K562 (cell line): ENCODE data around the gene MBD4. TPM values are rescaled to one million over a fixed set of nuclear protein-coding genes. Genes with fewer than 3 reads are reported as not detected.

Experiments used
- ATAC-seq: fragments of 200-7000 bp; cut with Tn5 transposase; 3 replicates; pipeline ENCODE4 v1.9.1; 2020; ENCODE audit warnings: moderate library complexity
- BruUV-seq: library from RNA; stranded (reverse); fragments of 400-500 nt; replicated peaks from 2 replicates; lab custom pipeline; 2021; lab: Mats Ljungman, UMichigan
- CTCF ChIA-PET: fragments of 300-600 bp; formaldehyde crosslinking; extraction: SDS; loops from one replicate; lab custom pipeline; 2021; ENCODE audit warnings: low intra/inter-chr PET ratio; lab: Yijun Ruan, JAX
- POLR2A ChIA-PET: fragments of 300-600, 350-650 bp; sonication (Branson Sonifier 250); formaldehyde crosslinking; extraction: SDS; loops from one replicate; lab custom pipeline; 2021; ENCODE audit warnings: antibody characterized with exemption, inconsistent platforms; lab: Yijun Ruan, JAX
- DNase-seq, 4 experiments: peaks; one replicate each; pipeline versions ENCODE4 v3.0.0 to v3.0.0-alpha.2; 2011 to 2018; ENCODE audit warnings: low spot score in 3 of 4, mixed read lengths in 3 of 4; ENCODE audit errors: extremely low read depth in 1 of 4
- FAIRE-seq: peaks from 2 replicates; lab custom pipeline; 2011; peaks lifted over from hg19 to GRCh38; lab: Jason Lieb, UNC
- H2AFZ ChIP-seq: 2 replicates; pipeline ENCODE4 v1.6.0; 2011; ENCODE audit warnings: low read depth, low read length, control low read depth, inconsistent platforms
- H3K27ac ChIP-seq: fragments of 200-600 bp; 3 replicates; pipeline ENCODE4 v1.8.0; 2011; ENCODE audit warnings: low read depth, mild to moderate bottlenecking, control low read depth, inconsistent platforms, low read length, moderate library complexity, mixed read lengths; ENCODE audit errors: extremely low read depth
- H3K27me3 ChIP-seq, 2 experiments: fragments of 300-600 bp in 1 of 2; 2 replicates in 1 of 2; 3 replicates in 1 of 2; pipeline versions ENCODE4 v1.6.0 to v1.8.0; 2011; ENCODE audit warnings: inconsistent platforms in 2 of 2, low read length in 2 of 2, mild to moderate bottlenecking in 1 of 2, mixed read lengths in 1 of 2, moderate library complexity in 1 of 2; ENCODE audit not compliant: control insufficient read depth in 2 of 2, insufficient read depth in 2 of 2
- H3K36me3 ChIP-seq: fragments of 300-600 bp; 3 replicates; pipeline ENCODE4 v1.8.0; 2011; ENCODE audit warnings: mild to moderate bottlenecking, low read length, inconsistent platforms; ENCODE audit not compliant: control insufficient read depth, insufficient read depth
- H3K4me1 ChIP-seq, 2 experiments: fragments of 200-600 bp in 1 of 2; replicated peaks in 1 of 2; 2 replicates in 1 of 2; 3 replicates in 1 of 2; pipeline versions ENCODE4 v1.5.1 to v1.8.0; 2011; ENCODE audit warnings: inconsistent platforms in 2 of 2, low read length in 2 of 2, mild to moderate bottlenecking in 1 of 2, mixed read lengths in 1 of 2, moderate library complexity in 1 of 2; ENCODE audit not compliant: control insufficient read depth in 2 of 2, insufficient read depth in 2 of 2
- H3K4me2 ChIP-seq: 2 replicates; pipeline ENCODE4 v1.6.1; 2011; ENCODE audit warnings: low read length, control low read depth, inconsistent platforms, mixed read lengths; ENCODE audit not compliant: insufficient read depth
- H3K4me3 ChIP-seq: fragments of 200-600 bp; sonication (generic), shearing (Covaris generic); 2 replicates; pipeline ENCODE4 v1.5.1; 2016; ENCODE audit warnings: control low read depth, inconsistent platforms
- H3K79me2 ChIP-seq: fragments of 200-600 bp; 3 replicates; pipeline ENCODE4 v1.8.0; 2011; ENCODE audit warnings: low read length, inconsistent platforms; ENCODE audit not compliant: control insufficient read depth, insufficient read depth
- H3K9ac ChIP-seq, 2 experiments: 2 replicates each; pipeline versions ENCODE4 v1.6.0 to v1.6.1; 2011; ENCODE audit warnings: low read depth in 2 of 2, low read length in 2 of 2, control low read depth in 1 of 2, inconsistent platforms in 1 of 2, mild to moderate bottlenecking in 1 of 2, mixed read lengths in 1 of 2; ENCODE audit not compliant: insufficient read depth in 1 of 2
- H3K9me1 ChIP-seq: one replicate; pipeline ENCODE4 v1.6.0; 2011; ENCODE audit warnings: inconsistent platforms, mild to moderate bottlenecking, low read length, moderate library complexity; ENCODE audit not compliant: control insufficient read depth, insufficient read depth
- H3K9me3 ChIP-seq: replicated peaks from 2 replicates; pipeline ENCODE4 v1.5.1; 2011; ENCODE audit warnings: low read depth, low read length, inconsistent platforms; ENCODE audit not compliant: control insufficient read depth, insufficient read depth
- H4K20me1 ChIP-seq: replicated peaks from 2 replicates; pipeline ENCODE4 v1.6.1; 2011; ENCODE audit warnings: low read length, inconsistent platforms, mixed read lengths; ENCODE audit not compliant: control insufficient read depth, insufficient read depth
- ATF7 ChIP-seq: fragments of 450-650 bp; IDR thresholded peaks from 2 replicates; pipeline ENCODE4 v1.7.1; 2014; ENCODE audit warnings: mild to moderate bottlenecking, moderate library complexity
- GTF2F1 ChIP-seq: IDR thresholded peaks from 2 replicates; pipeline ENCODE4 v1.6.1; 2011; ENCODE audit warnings: low read depth, low read length, improper control_type of control experiment
- HMG20A ChIP-seq: fragments of 450-650 bp; formaldehyde crosslinking; conservative IDR thresholded peaks from 2 replicates; pipeline ENCODE4 v1.4.0; 2020; ENCODE audit warnings: mild to moderate bottlenecking, mixed read lengths
- HNRNPL ChIP-seq: fragments of 200-400 bp; formaldehyde crosslinking; IDR thresholded peaks from 2 replicates; pipeline ENCODE4 v1.6.1; 2017; ENCODE audit warnings: low read depth, mild to moderate bottlenecking, low read length
- KLF16 ChIP-seq: IDR thresholded peaks from 2 replicates; pipeline ENCODE4 v1.6.1; 2016; ENCODE audit warnings: antibody characterized with exemption
- LEF1 ChIP-seq: fragments of 450-650 bp; IDR thresholded peaks from 2 replicates; pipeline ENCODE4 v1.6.1; 2016; ENCODE audit warnings: mild to moderate bottlenecking
- NFIC ChIP-seq: fragments of 450-650 bp; IDR thresholded peaks from 2 replicates; pipeline ENCODE4 v1.6.1; 2017; ENCODE audit warnings: mild to moderate bottlenecking, inconsistent platforms
- SNAPC5 ChIP-seq: fragments of 250-450 bp; sonication (Bioruptor Pico); IDR thresholded peaks from 2 replicates; pipeline ENCODE4 v1.8.0; 2021; ENCODE audit warnings: moderate library complexity, mild to moderate bottlenecking, inconsistent platforms
- TCF7 ChIP-seq: sonication (generic); IDR thresholded peaks from 2 replicates; pipeline ENCODE4 v1.6.1; 2016; ENCODE audit warnings: antibody characterized with exemption, borderline replicate concordance
- TRIM25 ChIP-seq: fragments of 450-650 bp; IDR thresholded peaks from 2 replicates; pipeline ENCODE4 v1.7.0; 2016; ENCODE audit warnings: borderline replicate concordance
- ZNF124 ChIP-seq: sonication (generic); formaldehyde crosslinking; IDR thresholded peaks from 2 replicates; pipeline ENCODE4 v1.8.1; 2022; ENCODE audit warnings: missing genetic modification reagents
- ZNF143 ChIP-seq: sonication (generic); formaldehyde crosslinking; IDR thresholded peaks from 2 replicates; pipeline ENCODE4 v1.9.0; 2022; ENCODE audit warnings: mild to moderate bottlenecking, missing genetic modification reagents
- ZNF184 ChIP-seq: sonication (generic); formaldehyde crosslinking; IDR thresholded peaks from 2 replicates; pipeline ENCODE4 v1.5.0; 2020; ENCODE audit warnings: missing genetic modification reagents
- WGBS: fragments of 100-300 bp; shearing (Covaris generic); methylation state at CpG from one replicate; pipeline ENCODE4 v1.1.6; 2016; ENCODE audit warnings: low coverage, mixed read lengths; ENCODE audit not compliant: insufficient coverage; ENCODE audit errors: missing lambda C conversion rate; 5-methylcytosine and 5-hydroxymethylcytosine counted together
- in situ Hi-C: fragments of 300-500 bp; cut with MboI; formaldehyde crosslinking; loops from 4 replicates; pipeline ENCODE4 v1.15.0; 2018; ENCODE audit warnings: inconsistent platforms, mixed read lengths
- intact Hi-C: fragments of 100-400 bp; cut with micrococcal nuclease; formaldehyde crosslinking; loops from 2 replicates; pipeline ENCODE4 v1.14.2; 2022
- polyA plus RNA-seq, 8 experiments: library from polyadenylated mRNA; depleted of rRNA in 4 of 8; stranded (reverse) in 5 of 8; unstranded in 3 of 8; fragments of >200 nt; fragmentation: Nextera tagmentation in 2 of 8; fragmentation: Illumina TruSeq in 1 of 8; extraction: Ambion mirVana in 2 of 8; extraction: Trizol in 1 of 8; gene quantifications; 2 replicates each; pipeline versions ENCODE4 v1.2.1 to v1.2.3, GENCODE V29; 2011 to 2014; ENCODE audit warnings: inconsistent platforms in 1 of 8, missing spikeins in 1 of 8
- total RNA-seq, 7 experiments: library from RNA; depleted of rRNA in 6 of 7; stranded (reverse); fragments of >200 nt in 6 of 7; fragmentation: Illumina TruSeq in 2 of 7; extraction: Trizol in 2 of 7; gene quantifications; 2 replicates each; pipeline versions ENCODE4 v1.2.1 to v1.2.3, GENCODE V29; 2011 to 2021; ENCODE audit warnings: low replicate concordance in 1 of 7
- TF ChIP-seq, protein P1 (sequence below): fragments of 250-450 bp; sonication (Bioruptor Pico); IDR thresholded peaks from 2 replicates; pipeline ENCODE4 v1.4.0; 2020

The MBD4 gene
- total and polyA plus RNA-seq, 9 of the 15 experiments (the other 6 are each of a cell fraction or from before 2014, with no cell fraction given) = 13.3 to 63.9 (median 39.0) TPM

DNA sequence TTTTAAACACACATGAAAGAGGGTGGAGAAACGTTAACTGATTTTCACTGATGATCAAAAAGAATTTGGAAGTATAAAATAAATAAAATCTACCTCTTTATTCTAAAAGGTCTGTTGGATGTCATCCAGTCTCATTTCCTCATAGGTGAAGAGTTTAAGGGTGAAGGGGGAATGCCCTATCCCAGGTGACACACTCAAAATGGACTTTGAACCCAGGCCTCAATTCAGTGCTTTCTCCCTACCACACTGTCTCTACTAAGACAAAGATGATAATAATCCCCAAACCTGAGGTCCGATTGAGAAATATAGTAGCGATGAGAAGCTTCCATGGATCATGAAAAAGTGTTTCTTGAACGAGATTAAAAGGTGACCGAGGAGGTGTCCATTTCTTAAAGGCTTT lies 6.2 kb downstream of the MBD4 start:
- peaks cover 49% of the 10 kb centered on the region for H3K79me2 ChIP-seq
- no peaks in the 10 kb centered on the region for H3K9me1 ChIP-seq
- H2AFZ ChIP-seq = no peak overlapping the region
- TF ChIP-seq, protein P1, sequence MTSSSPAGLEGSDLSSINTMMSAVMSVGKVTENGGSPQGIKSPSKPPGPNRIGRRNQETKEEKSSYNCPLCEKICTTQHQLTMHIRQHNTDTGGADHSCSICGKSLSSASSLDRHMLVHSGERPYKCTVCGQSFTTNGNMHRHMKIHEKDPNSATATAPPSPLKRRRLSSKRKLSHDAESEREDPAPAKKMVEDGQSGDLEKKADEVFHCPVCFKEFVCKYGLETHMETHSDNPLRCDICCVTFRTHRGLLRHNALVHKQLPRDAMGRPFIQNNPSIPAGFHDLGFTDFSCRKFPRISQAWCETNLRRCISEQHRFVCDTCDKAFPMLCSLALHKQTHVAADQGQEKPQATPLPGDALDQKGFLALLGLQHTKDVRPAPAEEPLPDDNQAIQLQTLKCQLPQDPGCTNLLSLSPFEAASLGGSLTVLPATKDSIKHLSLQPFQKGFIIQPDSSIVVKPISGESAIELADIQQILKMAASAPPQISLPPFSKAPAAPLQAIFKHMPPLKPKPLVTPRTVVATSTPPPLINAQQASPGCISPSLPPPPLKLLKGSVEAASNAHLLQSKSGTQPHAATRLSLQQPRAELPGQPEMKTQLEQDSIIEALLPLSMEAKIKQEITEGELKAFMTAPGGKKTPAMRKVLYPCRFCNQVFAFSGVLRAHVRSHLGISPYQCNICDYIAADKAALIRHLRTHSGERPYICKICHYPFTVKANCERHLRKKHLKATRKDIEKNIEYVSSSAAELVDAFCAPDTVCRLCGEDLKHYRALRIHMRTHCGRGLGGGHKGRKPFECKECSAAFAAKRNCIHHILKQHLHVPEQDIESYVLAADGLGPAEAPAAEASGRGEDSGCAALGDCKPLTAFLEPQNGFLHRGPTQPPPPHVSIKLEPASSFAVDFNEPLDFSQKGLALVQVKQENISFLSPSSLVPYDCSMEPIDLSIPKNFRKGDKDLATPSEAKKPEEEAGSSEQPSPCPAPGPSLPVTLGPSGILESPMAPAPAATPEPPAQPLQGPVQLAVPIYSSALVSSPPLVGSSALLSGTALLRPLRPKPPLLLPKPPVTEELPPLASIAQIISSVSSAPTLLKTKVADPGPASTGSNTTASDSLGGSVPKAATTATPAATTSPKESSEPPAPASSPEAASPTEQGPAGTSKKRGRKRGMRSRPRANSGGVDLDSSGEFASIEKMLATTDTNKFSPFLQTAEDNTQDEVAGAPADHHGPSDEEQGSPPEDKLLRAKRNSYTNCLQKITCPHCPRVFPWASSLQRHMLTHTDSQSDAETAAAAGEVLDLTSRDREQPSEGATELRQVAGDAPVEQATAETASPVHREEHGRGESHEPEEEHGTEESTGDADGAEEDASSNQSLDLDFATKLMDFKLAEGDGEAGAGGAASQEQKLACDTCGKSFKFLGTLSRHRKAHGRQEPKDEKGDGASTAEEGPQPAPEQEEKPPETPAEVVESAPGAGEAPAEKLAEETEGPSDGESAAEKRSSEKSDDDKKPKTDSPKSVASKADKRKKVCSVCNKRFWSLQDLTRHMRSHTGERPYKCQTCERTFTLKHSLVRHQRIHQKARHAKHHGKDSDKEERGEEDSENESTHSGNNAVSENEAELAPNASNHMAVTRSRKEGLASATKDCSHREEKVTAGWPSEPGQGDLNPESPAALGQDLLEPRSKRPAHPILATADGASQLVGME = no peak
- TF ChIP-seq TCF7 (no peak), ZNF184 (CRISPR knock-in tag) (no peak), ATF7 (no peak), HNRNPL (no peak), TRIM25 (no peak), GTF2F1 (no peak), ZNF124 (CRISPR knock-in tag) (no peak), KLF16 (no peak), NFIC (no peak), SNAPC5 (CRISPR knock-in tag) (no peak), ZNF143 (CRISPR knock-in tag) (no peak), LEF1 (no peak), HMG20A (CRISPR knock-in tag) (no peak)
- H3K27ac ChIP-seq = no peak overlapping the region
- BruUV-seq = no TSS peak
- no peak overlapping the region for H3K4me3 ChIP-seq
- peaks cover 7 to 24% of the 10 kb centered on the region in 2 experiments; a peak in 4 of 5 replicates for H3K4me1 ChIP-seq
- ChIA-PET CTCF (no interaction called here), POLR2A (interaction anchor here (0.6 to 1.2 kb wide), 3 partner anchors 8 to 33 kb away, joined by 3 to 5 read pairs (median 3); no protein-coding TSS in a partner anchor)
- no peaks in the 10 kb centered on the region for H3K9me3 ChIP-seq
- ATAC-seq = no peak
- DNase-seq = no peak
- in situ Hi-C loops = no loop called here
- 94% methylated on average over 5 of the region's 5 CpGs for WGBS
- H3K9ac ChIP-seq = no peak overlapping the region
- no peaks in the 10 kb centered on the region for H3K27me3 ChIP-seq
- no peaks in the 10 kb centered on the region for H4K20me1 ChIP-seq
- peaks cover 89% of the 10 kb centered on the region for H3K36me3 ChIP-seq
- intact Hi-C loops = no loop called here
- no peak overlapping the region for H3K4me2 ChIP-seq
- no peak for FAIRE-seq
